Activated CD8-positive, alpha-beta T cell treated with anti-CD3 and anti-CD28 coated beads for 36 hours (primary cell): ENCODE results near the gene RBM44. TPM values are rescaled to one million over a fixed set of nuclear protein-coding genes. Genes with fewer than 3 reads are reported as not detected.

Source experiments
- ATAC-seq: fragments of 200-7000 bp; cut with Tn5 transposase; one replicate; pipeline ENCODE4 v1.10.0; 2021; ENCODE audit warnings: mild to moderate bottlenecking, moderate library complexity
- CTCF ChIA-PET: fragments of 350-600 bp; sonication (Branson Sonifier 250); formaldehyde crosslinking; loops from one replicate; lab custom pipeline; 2021; ENCODE audit warnings: antibody characterized with exemption; lab: Charles Lee
- POLR2A ChIA-PET: fragments of 350-600 bp; sonication (Branson Sonifier 250); formaldehyde crosslinking; loops from one replicate; lab custom pipeline; 2021; ENCODE audit warnings: antibody characterized with exemption; lab: Charles Lee
- DNase-seq: peaks from one replicate; pipeline ENCODE4 v3.0.0-alpha.2; 2020
- H3K27ac Mint-ChIP-seq: one replicate; pipeline ENCODE4 v1.8.0; 2021; ENCODE audit warnings: mild to moderate bottlenecking, mixed read lengths
- H3K27me3 Mint-ChIP-seq: one replicate; pipeline ENCODE4 v1.8.0; 2021; ENCODE audit warnings: mixed read lengths
- H3K36me3 Mint-ChIP-seq: one replicate; pipeline ENCODE4 v1.8.0; 2021; ENCODE audit warnings: low read depth, mixed read lengths
- H3K4me1 Mint-ChIP-seq: one replicate; pipeline ENCODE4 v1.8.0; 2021; ENCODE audit warnings: low read depth, mixed read lengths
- H3K4me3 Mint-ChIP-seq: one replicate; pipeline ENCODE4 v1.8.0; 2021; ENCODE audit warnings: mild to moderate bottlenecking, moderate library complexity, mixed read lengths
- H3K9me3 Mint-ChIP-seq: one replicate; pipeline ENCODE4 v1.8.0; 2021; ENCODE audit warnings: mixed read lengths
- CTCF ChIP-seq: fragments of 200-600 bp; IDR thresholded peaks from one replicate; pipeline ENCODE4 v1.8.0; 2022; ENCODE audit warnings: antibody characterized with exemption, mild to moderate bottlenecking
- intact Hi-C: fragments of 100-400 bp; cut with micrococcal nuclease; formaldehyde crosslinking; loops from one replicate; pipeline ENCODE4 v1.10.0; 2022
- total RNA-seq, 2 experiments: library from RNA; stranded (reverse); gene quantifications; one replicate each; pipeline ENCODE4 v1.2.3, GENCODE V29; 2021

RBM44 gene
- total RNA-seq, 2 experiments from 2014 or later = 0.52 to 0.87 TPM

DNA sequence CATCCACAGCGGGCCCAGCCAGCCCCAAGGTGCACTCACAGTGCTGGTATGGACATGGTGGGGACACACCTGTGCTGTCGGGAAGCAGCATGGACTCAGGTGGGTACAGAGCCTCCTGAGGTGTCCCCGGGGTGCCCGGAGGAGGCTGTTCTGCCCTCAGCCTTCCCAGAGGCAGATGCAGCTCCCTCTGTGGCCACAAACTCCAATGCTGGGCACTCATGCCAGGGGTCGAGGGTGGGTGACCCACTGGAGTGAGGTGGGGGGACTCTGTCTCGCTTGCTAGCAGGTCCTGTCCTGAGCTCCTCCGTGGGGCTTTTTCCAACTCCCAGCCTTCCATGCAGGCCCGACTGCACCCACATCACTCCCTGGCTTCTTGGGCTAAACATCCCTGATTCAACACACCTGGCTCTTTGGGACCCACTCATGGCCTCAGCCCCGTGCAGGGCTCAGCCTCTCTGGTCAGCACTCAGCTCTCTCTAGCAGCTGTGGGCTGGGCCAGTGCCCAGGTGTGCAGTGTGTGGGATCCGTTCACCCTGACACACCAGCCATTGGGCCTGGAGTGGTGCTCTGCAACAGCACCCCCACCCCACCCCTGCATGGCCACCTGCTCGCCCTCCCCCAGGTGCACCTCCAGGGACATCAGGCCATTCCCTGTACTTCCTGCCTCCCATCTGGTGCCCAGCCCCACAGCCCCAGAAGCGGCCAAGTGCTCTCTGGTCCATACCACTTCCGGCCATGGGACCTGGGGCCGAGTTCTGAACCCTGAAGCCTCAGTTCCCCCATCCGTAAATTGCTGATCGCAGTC, 76.9 kb downstream of the RBM44 start:
- no peaks in the 10 kb centered on the region for H3K9me3 Mint-ChIP-seq
- H3K4me1 Mint-ChIP-seq = peaks cover 7% of the 10 kb centered on the region
- H3K4me3 Mint-ChIP-seq = no peak overlapping the region
- ChIA-PET CTCF (no interaction called here), POLR2A (no interaction called here)
- no peak for DNase-seq
- intact Hi-C loops = no loop called here
- H3K27me3 Mint-ChIP-seq = peaks cover 5% of the 10 kb centered on the region
- no peak overlapping the region for H3K27ac Mint-ChIP-seq
- ATAC-seq = no peak
- no peak for TF ChIP-seq CTCF
- no peaks in the 10 kb centered on the region for H3K36me3 Mint-ChIP-seq

- Mint-ChIP-seq H3K4me3 (no peak overlapping the region), H3K4me1 (peaks cover 7% of the 10 kb centered on the region), H3K27ac (no peak overlapping the region), H3K9me3 (no peaks in the 10 kb centered on the region), H3K36me3 (no peaks in the 10 kb centered on the region), H3K27me3 (peaks cover 2% of the 10 kb centered on the region)
- ChIA-PET CTCF (no interaction called here), POLR2A (no interaction called here)
- ATAC-seq (no peak), DNase-seq (no peak)
- no peak for TF ChIP-seq CTCF
- intact Hi-C loops = no loop called here
Observed at GRCh38 chr2:237876061-237876526, 77.5 kb downstream of the RBM44 start.

DNA sequence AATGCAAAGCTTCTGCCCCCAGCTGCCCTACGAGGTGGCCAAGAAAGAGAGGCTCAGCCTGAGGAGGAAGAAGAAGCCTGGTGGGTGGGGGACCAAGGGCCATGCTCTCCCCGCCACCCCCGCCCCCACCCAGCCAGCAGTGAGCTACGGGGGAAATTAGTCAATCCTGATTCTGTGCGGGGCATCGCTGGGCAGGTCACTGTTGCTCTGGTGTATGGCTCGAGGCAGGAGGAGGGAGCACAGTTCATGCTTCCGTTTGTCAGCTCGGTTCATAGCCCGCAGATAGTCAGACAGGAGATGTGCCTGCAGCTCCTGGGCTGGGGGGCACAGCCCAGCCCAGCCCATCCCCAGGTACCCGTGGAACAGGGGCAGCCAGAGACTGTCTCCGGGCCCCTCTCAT, 78.0 kb downstream of the RBM44 start:
- H3K36me3 Mint-ChIP-seq = no peaks in the 10 kb centered on the region
- H3K4me1 Mint-ChIP-seq = peaks cover 7% of the 10 kb centered on the region
- H3K27me3 Mint-ChIP-seq = peaks cover 2% of the 10 kb centered on the region
- no peak overlapping the region for H3K27ac Mint-ChIP-seq
- ATAC-seq (no peak), DNase-seq (no peak)
- intact Hi-C loops = no loop called here
- no peak overlapping the region for H3K4me3 Mint-ChIP-seq
- TF ChIP-seq CTCF = no peak
- H3K9me3 Mint-ChIP-seq = no peaks in the 10 kb centered on the region
- ChIA-PET POLR2A (no interaction called here), CTCF (no interaction called here)

DNA sequence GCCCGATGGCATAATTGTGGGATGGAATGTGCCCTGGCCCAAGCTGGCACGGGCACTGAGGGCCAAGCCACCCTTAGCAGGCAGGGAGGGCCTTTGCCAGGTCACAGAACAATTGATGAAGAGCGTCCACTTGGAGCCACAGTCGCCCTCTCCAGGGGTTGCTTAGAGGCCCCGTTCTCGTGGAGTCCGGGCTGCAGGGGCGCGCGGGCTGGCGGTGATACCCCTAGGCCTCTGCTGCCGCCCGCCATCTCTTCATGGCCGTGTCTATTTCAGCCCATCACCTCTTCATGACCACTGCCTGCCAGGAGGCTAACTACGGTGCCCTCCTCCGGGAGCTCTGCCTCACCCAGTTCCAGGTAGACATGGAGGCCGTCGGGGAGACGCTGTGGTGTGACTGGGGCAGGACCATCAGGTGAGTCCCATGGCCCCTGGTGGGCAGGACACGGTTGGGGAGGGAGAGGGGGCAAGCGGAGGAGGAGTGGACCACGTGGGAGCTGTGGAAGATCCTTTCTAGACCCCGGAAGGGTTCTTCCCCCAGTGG, 78.4 kb downstream of the RBM44 start:
- ATAC-seq = no peak
- H3K9me3 Mint-ChIP-seq = no peaks in the 10 kb centered on the region
- no peak for DNase-seq
- intact Hi-C loops = no loop called here
- no peak for TF ChIP-seq CTCF
- CTCF ChIA-PET = no interaction called here
- POLR2A ChIA-PET = no interaction called here
- H3K4me3 Mint-ChIP-seq = no peak overlapping the region
- no peaks in the 10 kb centered on the region for H3K36me3 Mint-ChIP-seq
- H3K4me1 Mint-ChIP-seq = peaks cover 7% of the 10 kb centered on the region
- H3K27me3 Mint-ChIP-seq = no peaks in the 10 kb centered on the region
- no peak overlapping the region for H3K27ac Mint-ChIP-seq

GRCh38 chr2:237877576-237878307, 79.2 kb downstream of the RBM44 start:
- no peak for TF ChIP-seq CTCF
- no peak for ATAC-seq
- intact Hi-C loops = no loop called here

More at GRCh38 chr2:237877576-237878307, 79.2 kb downstream of the RBM44 start:
- H3K4me1 Mint-ChIP-seq = peaks cover 7% of the 10 kb centered on the region
- no peak for DNase-seq
- no peaks in the 10 kb centered on the region for H3K9me3 Mint-ChIP-seq
- H3K27me3 Mint-ChIP-seq = no peaks in the 10 kb centered on the region
- H3K36me3 Mint-ChIP-seq = no peaks in the 10 kb centered on the region
- H3K27ac Mint-ChIP-seq = no peak overlapping the region
- ChIA-PET CTCF (no interaction called here), POLR2A (no interaction called here)
- H3K4me3 Mint-ChIP-seq = no peak overlapping the region
